Tibial artery (tissue), 4 donors: ENCODE data around the gene ITPR3.

Experiments used
- DNase-seq, 2 donors: peaks; one replicate each; pipeline ENCODE4 v3.0.0-alpha.2; 2019
- H3K27ac ChIP-seq, 2 donors: fragments of 200-600 bp; sonication (generic) in 1 of 2; 1 replicate in 1 of 2; 2 replicates in 1 of 2; pipeline ENCODE4 v1.5.1; 2018 to 2019; ENCODE audit warnings: mild to moderate bottlenecking in 1 of 2
- H3K27me3 ChIP-seq, 2 donors: fragments of 200-600 bp; sonication (generic) in 1 of 2; one replicate each; pipeline versions ENCODE4 v1.5.1 to v1.6.0; 2016 to 2019
- H3K36me3 ChIP-seq, 3 donors: fragments of 200-600 bp; sonication (generic) in 2 of 3; one replicate each; pipeline ENCODE4 v1.5.1; 2016 to 2019; ENCODE audit warnings: mild to moderate bottlenecking in 2 of 3
- H3K4me1 ChIP-seq, 4 donors: fragments of 200-600 bp; sonication (generic) in 2 of 4; 1 replicate in 3 of 4; 2 replicates in 1 of 4; pipeline ENCODE4 v1.5.1; 2016 to 2019
- H3K4me3 ChIP-seq, 2 donors: fragments of 200-600 bp; sonication (generic) in 1 of 2; 1 replicate in 1 of 2; 2 replicates in 1 of 2; pipeline ENCODE4 v1.5.1; 2018 to 2019; ENCODE audit warnings: mild to moderate bottlenecking in 2 of 2
- H3K9me3 ChIP-seq, 3 donors: fragments of 200-600 bp; sonication (generic) in 1 of 3; one replicate each; pipeline ENCODE4 v1.5.1; 2016 to 2019
- CTCF ChIP-seq, 2 experiments: fragments of 200-600 bp in 1 of 2; fragments of 450-650 bp in 1 of 2; IDR thresholded peaks; one replicate each; pipeline ENCODE4 v1.5.1; 2017 to 2019; ENCODE audit warnings: antibody characterized with exemption in 2 of 2, mild to moderate bottlenecking in 1 of 2, moderate library complexity in 1 of 2
- intact Hi-C: fragments of 100-400 bp; cut with DNase I; formaldehyde crosslinking; loops from one replicate; pipeline ENCODE4 v1.15.0; 2023; ENCODE audit warnings: low total_unique reads

The ITPR3 gene

GRCh38 chr6:33695451-33695887 is 74.3 kb downstream of the ITPR3 start:
- Histone ChIP-seq H3K9me3 (no peaks in the 10 kb centered on the region), H3K27me3 (no peaks in the 10 kb centered on the region), H3K4me3 (no peak overlapping the region), H3K36me3 (peaks cover 0 to 72% (median 6%) of the 10 kb centered on the region in 3 donors), H3K4me1 (peaks cover 0 to 50% (median 21%) of the 10 kb centered on the region in 4 donors), H3K27ac (peak overlapping the region in 1 of 2 donors; percentile 49)
- no peak for TF ChIP-seq CTCF (IDR thresholded peaks at IDR 0.05)
- intact Hi-C loops: loop anchor here (5.0 kb wide), 1 partner anchor 108 kb away; no protein-coding TSS in a partner anchor
- DNase-seq: no peak

GRCh38 chr6:33696076-33696475 is 75.0 kb downstream of the ITPR3 start:
- no peak for DNase-seq
- peaks cover 0 to 50% (median 21%) of the 10 kb centered on the region in 4 donors for H3K4me1 ChIP-seq
- H3K9me3 ChIP-seq: no peaks in the 10 kb centered on the region
- peaks cover 0 to 66% (median under 1%) of the 10 kb centered on the region in 3 donors for H3K36me3 ChIP-seq
- H3K27me3 ChIP-seq: no peaks in the 10 kb centered on the region
- H3K4me3 ChIP-seq: no peak overlapping the region
- H3K27ac ChIP-seq: peak overlapping the region in 1 of 2 donors; percentile 43
- intact Hi-C loops: loop anchor here (5.0 kb wide), 1 partner anchor 109 kb away; no protein-coding TSS in a partner anchor
- no peak for TF ChIP-seq CTCF (IDR thresholded peaks at IDR 0.05)

- Histone ChIP-seq H3K27me3 (no peaks in the 10 kb centered on the region), H3K4me3 (no peak overlapping the region), H3K4me1 (peaks cover 0 to 48% (median 21%) of the 10 kb centered on the region in 4 donors), H3K36me3 (peaks cover 0 to 59% (median 0%) of the 10 kb centered on the region in 3 donors), H3K9me3 (no peaks in the 10 kb centered on the region), H3K27ac (peak overlapping the region; percentile 43 to 50)
- TF ChIP-seq CTCF (IDR thresholded peaks at IDR 0.05): no peak
- intact Hi-C loops: loop anchor here (5.0 kb wide), 1 partner anchor 110 kb away; no protein-coding TSS in a partner anchor
- peak in 1 of 2 donors; percentile 32 for DNase-seq
These were observed 75.7 kb downstream of the ITPR3 start for GRCh38 chr6:33696548-33697518.

- H3K27ac ChIP-seq: no peak overlapping the region
- peaks cover 0 to 38% (median 21%) of the 10 kb centered on the region in 4 donors for H3K4me1 ChIP-seq
- no peak overlapping the region for H3K4me3 ChIP-seq
- DNase-seq: no peak
- H3K36me3 ChIP-seq: peaks cover 0 to 50% (median 0%) of the 10 kb centered on the region in 3 donors
- intact Hi-C loops: loop anchor here (5.0 kb wide), 1 partner anchor 111 kb away; no protein-coding TSS in a partner anchor
- no peaks in the 10 kb centered on the region for H3K27me3 ChIP-seq
- no peak for TF ChIP-seq CTCF (IDR thresholded peaks at IDR 0.05)
- no peaks in the 10 kb centered on the region for H3K9me3 ChIP-seq
These were observed 76.7 kb downstream of the ITPR3 start for GRCh38 chr6:33697845-33698244.

- peaks cover 0 to 31% (median 15%) of the 10 kb centered on the region in 4 donors for H3K4me1 ChIP-seq
- H3K9me3 ChIP-seq: no peaks in the 10 kb centered on the region
- no peak overlapping the region for H3K4me3 ChIP-seq
- intact Hi-C loops: loop anchor here (5.0 kb wide), 1 partner anchor 111 kb away; no protein-coding TSS in a partner anchor
- no peak for DNase-seq
- TF ChIP-seq CTCF (IDR thresholded peaks at IDR 0.05): no peak
- H3K36me3 ChIP-seq: peaks cover 0 to 44% (median 0%) of the 10 kb centered on the region in 3 donors
- H3K27ac ChIP-seq: no peak overlapping the region
- no peaks in the 10 kb centered on the region for H3K27me3 ChIP-seq
These were observed 77.4 kb downstream of the ITPR3 start for GRCh38 chr6:33698494-33698893.
